ENCODE measurements around the gene YBX1.

DNA sequence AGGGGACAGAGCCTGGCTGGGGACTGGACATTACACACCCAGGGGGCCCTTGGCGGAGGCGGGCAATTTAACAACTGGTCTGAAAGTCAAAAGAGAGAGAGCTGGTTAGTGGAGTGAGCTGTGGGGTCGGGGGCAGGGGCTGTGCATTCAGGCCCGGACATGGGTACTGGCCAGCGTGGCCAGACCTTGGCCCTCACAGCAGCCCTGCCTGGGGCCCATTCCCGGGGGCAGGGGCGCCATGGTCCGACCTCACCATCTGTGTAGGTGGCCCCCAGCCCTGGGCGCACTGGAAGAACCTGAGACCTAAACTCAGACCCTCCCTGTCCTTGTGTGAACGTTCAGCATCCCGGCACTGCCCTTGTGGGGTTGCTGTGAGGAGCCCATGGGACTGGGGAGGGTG lies 52.8 kb downstream of the YBX1 start:
- TF ChIP-seq CTCF (IDR thresholded peaks at IDR 0.05 in 8 of 11, conservative IDR thresholded peaks at IDR 0.05 in 3 of 11) (no peak), POLR2AphosphoS5 (IDR thresholded peaks at IDR 0.05) (no peak)

Measured in spleen (tissue), 7 donors.